ENCODE data around the gene IRF1. TPM values are rescaled to one million over a fixed set of nuclear protein-coding genes. Genes with fewer than 3 reads are reported as not detected.

The IRF1 gene
- total and polyA plus RNA-seq, 4 donors = 9.5 to 42.6 (median 24.7) TPM

GRCh38 chr5:132491368-132492364, 1.1 kb upstream of the IRF1 start:
- peak overlapping the region; percentile 23 to 59 (median 44) for H3K4me3 ChIP-seq (ENCODE audit: low read depth in 1 of 3, low read length in 3 of 3)
- no peaks in the 10 kb centered on the region for H3K27me3 ChIP-seq (ENCODE audit: control insufficient read depth in 4 of 4, insufficient read depth in 4 of 4, low read length in 3 of 4)
- peaks cover 4 to 63% (median 49%) of the 10 kb centered on the region in 4 donors for H3K4me1 ChIP-seq (ENCODE audit: control insufficient read depth in 4 of 4, insufficient read depth in 4 of 4, low read length in 3 of 4)
- TF ChIP-seq HNF4G (IDR thresholded peaks at IDR 0.05) = no peak
- no peak for TF ChIP-seq SP1 (IDR thresholded peaks at IDR 0.05)
- TF ChIP-seq ATF3 (IDR thresholded peaks at IDR 0.05) = no peak
- TF ChIP-seq FOXA2 (IDR thresholded peaks at IDR 0.05) = no peak
- no peak for TF ChIP-seq NR2F2 (IDR thresholded peaks at IDR 0.05)
- no peak for TF ChIP-seq RAD21 (IDR thresholded peaks at IDR 0.05)
- no peaks in the 10 kb centered on the region for H3K9me3 ChIP-seq (ENCODE audit: control insufficient read depth in 4 of 4, low read length in 3 of 4)
- H3K9ac ChIP-seq (ENCODE audit: low read depth in 1 of 2, low read length in 2 of 2) = peak overlapping the region; percentile 56 to 62
- 58% methylated on average over 22 of the region's 22 CpGs for WGBS
- H3K36me3 ChIP-seq (ENCODE audit: control insufficient read depth in 4 of 4, insufficient read depth in 3 of 4, low read depth in 1 of 4, low read length in 3 of 4) = peaks cover 6 to 22% (median 17%) of the 10 kb centered on the region in 4 donors
- DNase-seq (ENCODE audit: low spot score) = peak; percentile 37
- peak overlapping the region; percentile 91 to 97 for H3K27ac ChIP-seq (ENCODE audit: low read depth in 1 of 2, low read length in 2 of 2)

GRCh38 chr5:132489871-132490483, 596 bp downstream of the IRF1 start:
- Histone ChIP-seq H3K4me1 (ENCODE audit: control insufficient read depth in 4 of 4, insufficient read depth in 4 of 4, low read length in 3 of 4) (peaks cover 2 to 66% (median 48%) of the 10 kb centered on the region in 4 donors), H3K9me3 (ENCODE audit: control insufficient read depth in 4 of 4, low read length in 3 of 4) (no peaks in the 10 kb centered on the region), H3K36me3 (ENCODE audit: control insufficient read depth in 4 of 4, insufficient read depth in 3 of 4, low read depth in 1 of 4, low read length in 3 of 4) (peaks cover 13 to 37% (median 31%) of the 10 kb centered on the region in 4 donors), H3K4me3 (ENCODE audit: low read depth in 1 of 3, low read length in 3 of 3) (peak overlapping the region; percentile 74 to 97 (median 93)), H3K27ac (ENCODE audit: low read depth in 1 of 2, low read length in 2 of 2) (peak overlapping the region; percentile 97 to 98), H3K9ac (ENCODE audit: low read depth in 1 of 2, low read length in 2 of 2) (peak overlapping the region; percentile 84 to 85), H3K27me3 (ENCODE audit: control insufficient read depth in 4 of 4, insufficient read depth in 4 of 4, low read length in 3 of 4) (no peaks in the 10 kb centered on the region)
- TF ChIP-seq GABPA (IDR thresholded peaks at IDR 0.05 in 1 of 2, conservative IDR thresholded peaks at IDR 0.05 in 1 of 2) (no peak), RXRA (IDR thresholded peaks at IDR 0.05) (no peak), FOXA1 (IDR thresholded peaks at IDR 0.05) (no peak), NR2F2 (IDR thresholded peaks at IDR 0.05) (no peak), ZBTB33 (IDR thresholded peaks at IDR 0.05) (no peak), RAD21 (IDR thresholded peaks at IDR 0.05) (peak; percentile 12 to 24), CTCF (IDR thresholded peaks at IDR 0.05; ENCODE audit: low read depth, low read length, missing input control) (peak; percentile 19), EGR1 (IDR thresholded peaks at IDR 0.05; ENCODE audit: low read depth in 2 of 2) (no peak), TAF1 (conservative IDR thresholded peaks at IDR 0.05) (no peak), ATF3 (IDR thresholded peaks at IDR 0.05) (no peak), JUND (IDR thresholded peaks at IDR 0.05) (no peak)
- peak; percentile 49 for DNase-seq (ENCODE audit: low spot score)
- under 1% methylated on average over 65 of the region's 65 CpGs for WGBS

All from liver (tissue), 9 donors.